Natural killer cell (primary cell): Measurements from ENCODE around the gene RGS16. TPM values are rescaled to one million over a fixed set of nuclear protein-coding genes. Genes with fewer than 3 reads are reported as not detected.
A peak's percentile ranks its signal among the peaks of the same experiment; 100 is the strongest.

Experiments used
- ATAC-seq, 3 donors: fragments of 150-1000 bp in 2 of 3; fragments of 200-7000 bp in 1 of 3; cut with Tn5 transposase; 1 replicate in 1 of 3; 2 replicates in 2 of 3; pipeline ENCODE4 v1.10.0; 2021; ENCODE audit warnings: mild to moderate bottlenecking in 2 of 3, moderate library complexity in 2 of 3
- DNase-seq, 2 donors: peaks; one replicate each; pipeline versions ENCODE4 v3.0.0 to v3.0.0-alpha.2; 2013 to 2021; ENCODE audit warnings: mixed read lengths in 1 of 2
- H3K27ac ChIP-seq: one replicate; pipeline ENCODE4 v1.5.1; 2013; ENCODE audit warnings: mild to moderate bottlenecking, low read length
- H3K27me3 ChIP-seq: one replicate; pipeline ENCODE4 v1.6.1; 2013; ENCODE audit warnings: low read length; ENCODE audit not compliant: control insufficient read depth, insufficient read depth
- H3K36me3 ChIP-seq: one replicate; pipeline ENCODE4 v1.6.1; 2013; ENCODE audit warnings: low read length; ENCODE audit not compliant: control insufficient read depth, insufficient read depth
- H3K4me1 ChIP-seq: one replicate; pipeline ENCODE4 v1.6.1; 2013; ENCODE audit warnings: low read length; ENCODE audit not compliant: control insufficient read depth, insufficient read depth
- H3K4me3 ChIP-seq: one replicate; pipeline ENCODE4 v1.5.1; 2013; ENCODE audit warnings: low read length
- H3K9me3 ChIP-seq: one replicate; pipeline ENCODE4 v1.6.1; 2013; ENCODE audit warnings: low read length; ENCODE audit not compliant: control insufficient read depth, insufficient read depth
- H3K27ac Mint-ChIP-seq, 2 donors: one replicate each; pipeline ENCODE4 v1.8.0; 2022; ENCODE audit warnings: mild to moderate bottlenecking in 2 of 2, mixed read lengths in 2 of 2, moderate library complexity in 1 of 2
- H3K27me3 Mint-ChIP-seq, 2 donors: one replicate each; pipeline ENCODE4 v1.8.0; 2022; ENCODE audit warnings: low read depth in 2 of 2, mixed read lengths in 2 of 2
- H3K36me3 Mint-ChIP-seq: one replicate; pipeline ENCODE4 v1.8.0; 2022; ENCODE audit warnings: mixed read lengths
- H3K4me1 Mint-ChIP-seq, 2 donors: one replicate each; pipeline ENCODE4 v1.8.0; 2022; ENCODE audit warnings: mixed read lengths in 2 of 2
- H3K4me3 Mint-ChIP-seq: one replicate; pipeline ENCODE4 v1.8.0; 2022; ENCODE audit warnings: mild to moderate bottlenecking, moderate library complexity, mixed read lengths
- H3K9me3 Mint-ChIP-seq, 2 donors: one replicate each; pipeline ENCODE4 v1.8.0; 2022; ENCODE audit warnings: mixed read lengths in 2 of 2
- CTCF ChIP-seq: fragments of 200-600 bp; IDR thresholded peaks from one replicate; pipeline ENCODE4 v1.8.0; 2022; ENCODE audit warnings: antibody characterized with exemption
- WGBS: methylation state at CpG from one replicate; pipeline ENCODE4 v1.1.7; 2013; ENCODE audit warnings: missing lambda C conversion rate; ENCODE audit not compliant: insufficient coverage; 5-methylcytosine and 5-hydroxymethylcytosine counted together
- intact Hi-C: fragments of 100-400 bp; cut with micrococcal nuclease; formaldehyde crosslinking; loops from one replicate; pipeline ENCODE4 v1.14.2; 2022
- total RNA-seq, 4 donors: library from RNA; stranded (reverse); fragments of 120-200 nt in 1 of 4; gene quantifications; one replicate each; pipeline versions ENCODE4 v1.2.3 to v1.2.4, GENCODE V29; 2013 to 2022

RGS16 gene
- total RNA-seq, 3 donors from 2014 or later (not counting 1 experiment from before 2014, with no cell fraction given), result 1.3 to 9.6 (median 4.2) TPM

- H3K4me3 ChIP-seq, result no peak overlapping the region
- H3K36me3 ChIP-seq, result peaks cover 1% of the 10 kb centered on the region
- ATAC-seq, result no peak
- H3K9me3 ChIP-seq, result no peaks in the 10 kb centered on the region
- H3K27me3 ChIP-seq, result no peaks in the 10 kb centered on the region
- 98% methylated on average over 5 of the region's 5 CpGs for WGBS
- no peak for DNase-seq
- no peak overlapping the region for H3K4me3 Mint-ChIP-seq
- no peaks in the 10 kb centered on the region for H3K4me1 Mint-ChIP-seq
- H3K27ac ChIP-seq, result no peak overlapping the region
- H3K27ac Mint-ChIP-seq, result no peak overlapping the region
- H3K9me3 Mint-ChIP-seq, result no peaks in the 10 kb centered on the region
- H3K4me1 ChIP-seq, result no peaks in the 10 kb centered on the region
- no peak for TF ChIP-seq CTCF
- H3K36me3 Mint-ChIP-seq, result no peaks in the 10 kb centered on the region
- intact Hi-C loops, result no loop called here
- H3K27me3 Mint-ChIP-seq, result peaks cover 2 to 8% of the 10 kb centered on the region in 2 donors
Measured at GRCh38 chr1:182567629-182568028, 36.6 kb downstream of the RGS16 start.

GRCh38 chr1:182565537-182565936, 38.7 kb downstream of the RGS16 start:
- no peak for DNase-seq
- no peak overlapping the region for H3K27ac Mint-ChIP-seq
- intact Hi-C loops, result no loop called here
- TF ChIP-seq CTCF, result no peak
- H3K9me3 Mint-ChIP-seq, result no peaks in the 10 kb centered on the region
- no peak overlapping the region for H3K27ac ChIP-seq
- H3K36me3 Mint-ChIP-seq, result no peaks in the 10 kb centered on the region
- no peaks in the 10 kb centered on the region for H3K9me3 ChIP-seq
- WGBS, result 76% methylated on average over 3 of the region's 3 CpGs
- no peak overlapping the region for H3K4me3 Mint-ChIP-seq
- no peaks in the 10 kb centered on the region for H3K27me3 ChIP-seq
- H3K4me1 ChIP-seq, result no peaks in the 10 kb centered on the region
- peaks cover 8 to 11% of the 10 kb centered on the region in 2 donors for H3K27me3 Mint-ChIP-seq
- no peak overlapping the region for H3K4me3 ChIP-seq
- no peak for ATAC-seq
- no peaks in the 10 kb centered on the region for H3K36me3 ChIP-seq
- no peaks in the 10 kb centered on the region for H3K4me1 Mint-ChIP-seq

GRCh38 chr1:182564406-182565004, 39.7 kb downstream of the RGS16 start:
- no peak for TF ChIP-seq CTCF
- Histone ChIP-seq H3K9me3 (no peaks in the 10 kb centered on the region), H3K27me3 (no peaks in the 10 kb centered on the region), H3K27ac (no peak overlapping the region), H3K4me3 (no peak overlapping the region), H3K4me1 (no peaks in the 10 kb centered on the region), H3K36me3 (no peaks in the 10 kb centered on the region)
- WGBS, result 78% methylated on average over 2 of the region's 2 CpGs
- H3K27ac Mint-ChIP-seq, result no peak overlapping the region
- no peaks in the 10 kb centered on the region for H3K36me3 Mint-ChIP-seq
- no peaks in the 10 kb centered on the region for H3K9me3 Mint-ChIP-seq
- intact Hi-C loops, result no loop called here
- no peaks in the 10 kb centered on the region for H3K4me1 Mint-ChIP-seq
- no peak overlapping the region for H3K4me3 Mint-ChIP-seq
- H3K27me3 Mint-ChIP-seq, result peaks cover 13 to 14% of the 10 kb centered on the region in 2 donors
- no peak for DNase-seq
- ATAC-seq, result no peak

GRCh38 chr1:182563095-182563494, 41.1 kb downstream of the RGS16 start:
- no peaks in the 10 kb centered on the region for H3K4me1 Mint-ChIP-seq
- no peaks in the 10 kb centered on the region for H3K36me3 ChIP-seq
- H3K27ac ChIP-seq, result no peak overlapping the region
- H3K4me3 Mint-ChIP-seq, result no peak overlapping the region
- peaks cover 17 to 18% of the 10 kb centered on the region in 2 donors for H3K27me3 Mint-ChIP-seq
- WGBS, result 81% methylated on average over 3 of the region's 4 CpGs
- ATAC-seq (peak in 1 of 3 donors; percentile 52), DNase-seq (no peak)
- no peak overlapping the region for H3K4me3 ChIP-seq
- no peaks in the 10 kb centered on the region for H3K9me3 Mint-ChIP-seq
- no peak for TF ChIP-seq CTCF
- H3K9me3 ChIP-seq, result no peaks in the 10 kb centered on the region
- no peak overlapping the region for H3K27ac Mint-ChIP-seq
- no peaks in the 10 kb centered on the region for H3K36me3 Mint-ChIP-seq
- intact Hi-C loops, result no loop called here
- H3K27me3 ChIP-seq, result no peaks in the 10 kb centered on the region
- H3K4me1 ChIP-seq, result no peaks in the 10 kb centered on the region
